GM12873 (cell line): ENCODE data around the gene VCL.

Experiments
- CTCF ChIP-seq: IDR thresholded peaks from 2 replicates; pipeline ENCODE4 v1.5.1; 2012; ENCODE audit warnings: low read depth, mild to moderate bottlenecking, moderate library complexity, low read length, control low read depth; ENCODE audit not compliant: insufficient read depth; ENCODE audit errors: missing control alignments

The VCL gene

DNA sequence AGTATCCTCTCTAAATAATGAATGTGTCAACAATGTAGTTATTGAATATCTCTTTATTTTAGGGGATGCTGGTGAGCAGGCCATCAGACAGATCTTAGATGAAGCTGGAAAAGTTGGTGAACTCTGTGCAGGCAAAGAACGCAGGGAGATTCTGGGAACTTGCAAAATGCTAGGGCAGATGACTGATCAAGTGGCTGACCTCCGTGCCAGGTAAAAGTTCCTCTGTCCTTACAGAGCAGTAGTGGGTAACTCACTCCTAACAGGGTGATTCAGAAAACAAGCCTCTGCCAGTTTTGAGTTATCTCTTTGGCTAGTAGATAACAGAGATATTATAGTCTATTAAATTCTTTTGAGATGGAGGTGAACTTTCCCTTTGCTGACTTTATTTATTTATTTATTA is 85.4 kb downstream of the VCL start:
- no peak for TF ChIP-seq CTCF

DNA sequence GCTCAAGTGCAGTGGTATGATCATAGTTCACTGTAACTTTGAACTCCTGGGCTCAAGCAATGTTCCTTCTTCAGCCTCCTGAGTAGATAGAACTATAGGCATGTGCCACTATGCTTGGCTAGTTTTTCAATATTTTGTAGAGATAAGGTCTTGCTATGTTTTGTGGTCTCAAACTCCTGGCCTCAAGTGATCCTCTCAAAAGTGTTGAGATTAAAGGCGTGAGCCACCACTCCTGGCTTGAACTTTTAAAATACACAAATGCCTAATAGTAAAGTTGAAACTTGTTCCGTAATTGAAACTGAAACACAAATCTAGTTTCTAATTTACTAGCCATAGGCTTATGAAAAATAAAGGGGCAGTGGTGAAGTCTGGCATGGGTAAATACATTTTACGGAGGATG is 87.0 kb downstream of the VCL start:
- TF ChIP-seq CTCF, result no peak

DNA sequence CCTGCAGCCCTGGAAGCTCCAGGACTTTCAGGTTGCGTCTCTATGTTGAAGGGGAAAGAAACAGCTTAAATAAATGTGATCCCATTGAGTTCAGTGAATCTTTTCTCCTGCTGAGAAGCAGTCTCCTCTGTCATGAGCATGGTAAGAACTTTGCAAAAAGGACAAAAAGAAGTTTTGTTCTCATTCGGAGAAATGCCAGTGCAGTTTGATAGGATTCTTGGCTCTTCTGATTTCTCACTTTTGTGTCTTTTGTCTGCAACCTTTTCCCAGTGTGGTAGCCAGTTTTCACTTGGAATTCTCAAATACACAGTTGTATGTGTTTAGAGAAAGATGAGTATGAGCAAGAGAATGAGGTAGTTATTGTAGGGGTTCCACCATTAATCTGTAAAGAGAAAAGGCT is 88.4 kb downstream of the VCL start:
- TF ChIP-seq CTCF, result no peak

- no peak for TF ChIP-seq CTCF
These were observed 90.8 kb downstream of the VCL start for GRCh38 chr10:74088722-74089121.

DNA sequence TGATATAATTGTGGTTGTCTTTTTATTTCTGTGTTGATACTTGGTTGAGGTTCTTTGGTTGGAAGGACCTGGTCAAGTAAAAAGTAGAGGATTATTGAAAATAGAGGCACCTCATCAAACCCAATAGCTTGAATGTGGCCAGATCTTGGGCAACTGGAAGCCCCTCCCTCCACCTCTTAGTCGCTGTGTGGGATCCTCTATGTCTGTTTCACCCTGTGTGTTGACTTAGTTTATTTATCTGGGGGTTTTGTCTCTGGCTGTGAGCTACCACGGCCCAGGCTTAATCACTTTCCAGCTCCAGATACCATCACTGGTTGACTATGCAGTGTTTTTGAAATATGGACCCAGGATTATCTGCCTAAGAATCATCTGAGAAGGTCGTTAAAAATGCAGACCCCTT is 94.5 kb downstream of the VCL start:
- no peak for TF ChIP-seq CTCF

DNA sequence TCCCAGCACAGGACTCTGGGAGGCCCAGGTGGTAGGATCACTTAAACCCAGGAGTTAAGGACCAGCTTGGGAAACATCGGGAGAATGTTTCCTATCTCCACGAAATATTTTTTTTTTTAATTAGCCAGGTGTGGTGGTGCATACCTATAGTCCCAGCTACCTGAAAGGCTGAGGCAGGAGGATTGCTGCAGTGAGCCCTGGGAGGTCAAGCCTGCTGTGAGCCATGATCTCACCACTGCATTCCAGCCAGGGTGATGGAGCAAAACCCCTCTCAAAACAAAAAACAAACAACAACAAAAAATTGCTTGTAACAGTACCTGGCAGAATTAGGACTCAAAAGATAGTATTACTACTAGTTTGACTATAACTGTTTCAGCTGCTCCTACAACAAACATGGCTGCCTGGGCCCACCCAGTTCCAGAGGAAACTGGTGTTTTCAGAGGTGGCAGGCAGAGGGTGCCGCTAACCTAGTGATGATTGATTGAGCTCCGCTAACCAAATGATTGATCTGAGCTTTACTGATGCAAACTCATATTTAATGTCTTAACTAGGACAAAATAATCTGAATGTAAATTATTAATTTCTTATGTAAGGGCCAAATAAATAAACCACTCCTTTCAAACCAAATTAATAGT is 95.7 kb downstream of the VCL start:
- TF ChIP-seq CTCF, result no peak

GRCh38 chr10:74094231-74094630 is 96.3 kb downstream of the VCL start:
- no peak for TF ChIP-seq CTCF

DNA sequence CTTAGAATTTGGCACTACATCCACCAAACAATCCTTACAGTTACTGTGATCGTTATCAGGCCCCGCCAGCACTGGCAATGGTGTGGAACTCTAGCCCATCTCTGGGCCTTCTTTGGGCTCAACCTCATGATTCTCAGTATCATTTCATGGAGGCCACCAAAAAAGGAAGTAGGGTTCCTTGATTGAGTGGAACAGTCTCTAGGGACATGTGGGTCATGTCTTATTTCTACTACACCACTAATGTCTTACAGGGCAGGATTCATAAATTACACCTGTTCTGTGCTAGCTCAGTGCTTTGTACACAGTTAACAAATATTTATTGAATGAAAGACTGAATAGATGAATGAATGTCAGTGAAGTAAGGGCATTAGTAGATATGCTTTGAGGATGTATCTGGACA is 98.9 kb downstream of the VCL start:
- no peak for TF ChIP-seq CTCF
